GM21723 (cell line): Measurements from ENCODE around the gene PC.
A peak's percentile ranks its signal among the peaks of the same experiment; 100 is the strongest.
"Not testable (repeated sequence)": the region's sequence is repeated elsewhere in the genome, so short reads cannot be mapped to it uniquely, and the experiment has no call there.

Experiments used
- ATAC-seq: cut with Tn5 transposase; IDR thresholded peaks from one replicate; pipeline ENCODE4 v1.9.1; 2021; ENCODE audit warnings: mild to moderate bottlenecking, moderate library complexity; ENCODE audit not compliant: unreplicated experiment

Gene PC

GRCh38 chr11:66800720-66801428, 157.3 kb downstream of the PC start:
- peak; percentile 71 for ATAC-seq

- not testable (repeated sequence) for ATAC-seq
Observed at GRCh38 chr11:66799815-66800214, 158.4 kb downstream of the PC start.
